Measurements from ENCODE around the gene IFNG-AS1. TPM values are rescaled to one million over a fixed set of nuclear protein-coding genes. Genes with fewer than 3 reads are reported as not detected.

IFNG-AS1 gene
- total RNA-seq: 1 to 10 TPM; 1.8 to 2.7 TPM

GRCh38 chr12:67989184-67989920 is at the start of gene IFNG-AS1:
Gene IFNG-AS1, plus strand, starts transcription at chr12:67989447.
- Mint-ChIP-seq H3K27ac (peak within 1 kb of the TSS; percentile 62 to 86), H3K4me1 (ENCODE audit: low read depth in 2 of 2) (peaks cover 27 to 31% of the 10 kb centered on the region in 2 donors), H3K9me3 (no peaks in the 10 kb centered on the region), H3K4me3 (peak within 1 kb of the TSS; percentile 66), H3K36me3 (peaks cover 12% of the 10 kb centered on the region), H3K27me3 (peaks cover 0 to 7% of the 10 kb centered on the region in 2 donors)
- no peak for DNase-seq (ENCODE audit: low spot score)
- peak in 1 of 2 donors; percentile 14 for ATAC-seq

- H3K36me3 Mint-ChIP-seq: no peaks in the 10 kb centered on the region
- ATAC-seq (no peak), DNase-seq (ENCODE audit: low spot score) (no peak)
- H3K4me1 Mint-ChIP-seq (ENCODE audit: low read depth in 2 of 2): peaks cover 3 to 5% of the 10 kb centered on the region in 2 donors
- H3K27ac Mint-ChIP-seq: no peak overlapping the region
- no peak overlapping the region for H3K4me3 Mint-ChIP-seq
- peaks cover 13 to 23% of the 10 kb centered on the region in 2 donors for H3K27me3 Mint-ChIP-seq
- H3K9me3 Mint-ChIP-seq: no peaks in the 10 kb centered on the region
These were observed 49.6 kb upstream of the IFNG-AS1 start for GRCh38 chr12:67939611-67940010.

GRCh38 chr12:67940780-67941243 is 48.4 kb upstream of the IFNG-AS1 start:
- Mint-ChIP-seq H3K36me3 (no peaks in the 10 kb centered on the region), H3K27ac (no peak overlapping the region), H3K4me3 (no peak overlapping the region), H3K9me3 (no peaks in the 10 kb centered on the region), H3K4me1 (ENCODE audit: low read depth in 2 of 2) (peaks cover 3 to 5% of the 10 kb centered on the region in 2 donors), H3K27me3 (peaks cover 13 to 23% of the 10 kb centered on the region in 2 donors)
- no peak for ATAC-seq
- DNase-seq (ENCODE audit: low spot score): no peak

- no peaks in the 10 kb centered on the region for H3K9me3 Mint-ChIP-seq
- H3K27ac Mint-ChIP-seq: no peak overlapping the region
- peaks cover 13 to 23% of the 10 kb centered on the region in 2 donors for H3K27me3 Mint-ChIP-seq
- ATAC-seq: no peak
- no peak overlapping the region for H3K4me3 Mint-ChIP-seq
- H3K36me3 Mint-ChIP-seq: no peaks in the 10 kb centered on the region
- H3K4me1 Mint-ChIP-seq (ENCODE audit: low read depth in 2 of 2): peaks cover 3 to 5% of the 10 kb centered on the region in 2 donors
- DNase-seq (ENCODE audit: low spot score): no peak
These were observed 46.5 kb upstream of the IFNG-AS1 start for GRCh38 chr12:67942724-67943123.

GRCh38 chr12:67943141-67943892 is 45.9 kb upstream of the IFNG-AS1 start:
- Mint-ChIP-seq H3K27me3 (peaks cover 9 to 18% of the 10 kb centered on the region in 2 donors), H3K4me1 (ENCODE audit: low read depth in 2 of 2) (peaks cover 3 to 5% of the 10 kb centered on the region in 2 donors)

GRCh38 chr12:67944093-67944492 is 45.2 kb upstream of the IFNG-AS1 start:
- Mint-ChIP-seq H3K36me3 (no peaks in the 10 kb centered on the region), H3K27ac (no peak overlapping the region), H3K9me3 (no peaks in the 10 kb centered on the region), H3K27me3 (peaks cover 8 to 14% of the 10 kb centered on the region in 2 donors), H3K4me1 (ENCODE audit: low read depth in 2 of 2) (peaks cover 3 to 5% of the 10 kb centered on the region in 2 donors), H3K4me3 (no peak overlapping the region)
- ATAC-seq (no peak), DNase-seq (ENCODE audit: low spot score) (no peak)

More at GRCh38 chr12:67943141-67943892, 45.9 kb upstream of the IFNG-AS1 start:
- H3K9me3 Mint-ChIP-seq: no peaks in the 10 kb centered on the region
- ATAC-seq (peak in 1 of 2 donors; percentile 69), DNase-seq (ENCODE audit: low spot score) (no peak)
- H3K36me3 Mint-ChIP-seq: no peaks in the 10 kb centered on the region
- H3K27ac Mint-ChIP-seq: no peak overlapping the region
- no peak overlapping the region for H3K4me3 Mint-ChIP-seq

GRCh38 chr12:67952787-67953186 is 36.5 kb upstream of the IFNG-AS1 start:
- H3K9me3 Mint-ChIP-seq: no peaks in the 10 kb centered on the region
- peaks cover 7 to 14% of the 10 kb centered on the region in 2 donors for H3K27me3 Mint-ChIP-seq
- H3K4me3 Mint-ChIP-seq: no peak overlapping the region
- peaks cover 4% of the 10 kb centered on the region for H3K36me3 Mint-ChIP-seq
- ATAC-seq: no peak
- no peaks in the 10 kb centered on the region for H3K4me1 Mint-ChIP-seq (ENCODE audit: low read depth in 2 of 2)
- no peak overlapping the region for H3K27ac Mint-ChIP-seq
- no peak for DNase-seq (ENCODE audit: low spot score)

GRCh38 chr12:67957383-67957782 is 31.9 kb upstream of the IFNG-AS1 start:
- Mint-ChIP-seq H3K9me3 (no peaks in the 10 kb centered on the region), H3K36me3 (peaks cover 4% of the 10 kb centered on the region), H3K27me3 (peaks cover 0 to 2% of the 10 kb centered on the region in 2 donors), H3K4me1 (ENCODE audit: low read depth in 2 of 2) (no peaks in the 10 kb centered on the region), H3K4me3 (no peak overlapping the region), H3K27ac (no peak overlapping the region)
- no peak for ATAC-seq
- DNase-seq (ENCODE audit: low spot score): no peak

GRCh38 chr12:67958187-67958586 is 31.1 kb upstream of the IFNG-AS1 start:
- Mint-ChIP-seq H3K36me3 (peaks cover 4% of the 10 kb centered on the region), H3K4me3 (no peak overlapping the region), H3K27ac (no peak overlapping the region), H3K27me3 (no peaks in the 10 kb centered on the region), H3K9me3 (no peaks in the 10 kb centered on the region), H3K4me1 (ENCODE audit: low read depth in 2 of 2) (no peaks in the 10 kb centered on the region)
- no peak for ATAC-seq
- no peak for DNase-seq (ENCODE audit: low spot score)

GRCh38 chr12:67964456-67964855 is 24.8 kb upstream of the IFNG-AS1 start:
- ATAC-seq: no peak
- no peak overlapping the region for H3K27ac Mint-ChIP-seq
- no peaks in the 10 kb centered on the region for H3K36me3 Mint-ChIP-seq
- no peak overlapping the region for H3K4me3 Mint-ChIP-seq
- peaks cover 13 to 14% of the 10 kb centered on the region in 2 donors for H3K27me3 Mint-ChIP-seq
- no peaks in the 10 kb centered on the region for H3K9me3 Mint-ChIP-seq
- H3K4me1 Mint-ChIP-seq (ENCODE audit: low read depth in 2 of 2): no peaks in the 10 kb centered on the region
- no peak for DNase-seq (ENCODE audit: low spot score)

- Mint-ChIP-seq H3K9me3 (no peaks in the 10 kb centered on the region), H3K4me1 (ENCODE audit: low read depth in 2 of 2) (no peaks in the 10 kb centered on the region), H3K36me3 (no peaks in the 10 kb centered on the region), H3K4me3 (no peak overlapping the region), H3K27me3 (peaks cover 14 to 16% of the 10 kb centered on the region in 2 donors), H3K27ac (no peak overlapping the region)
- ATAC-seq: no peak
- no peak for DNase-seq (ENCODE audit: low spot score)
These were observed 22.7 kb upstream of the IFNG-AS1 start for GRCh38 chr12:67966560-67966959.

GRCh38 chr12:67968321-67968720 is 20.9 kb upstream of the IFNG-AS1 start:
- Mint-ChIP-seq H3K36me3 (no peaks in the 10 kb centered on the region), H3K27ac (no peak overlapping the region), H3K4me3 (no peak overlapping the region), H3K4me1 (ENCODE audit: low read depth in 2 of 2) (no peaks in the 10 kb centered on the region), H3K27me3 (peaks cover 14 to 20% of the 10 kb centered on the region in 2 donors), H3K9me3 (no peaks in the 10 kb centered on the region)
- ATAC-seq (no peak), DNase-seq (ENCODE audit: low spot score) (no peak)

- peaks cover 2% of the 10 kb centered on the region for H3K36me3 Mint-ChIP-seq
- no peak for ATAC-seq
- DNase-seq (ENCODE audit: low spot score): no peak
- no peaks in the 10 kb centered on the region for H3K4me1 Mint-ChIP-seq (ENCODE audit: low read depth in 2 of 2)
- H3K27me3 Mint-ChIP-seq: peaks cover 17 to 20% of the 10 kb centered on the region in 2 donors
- no peak overlapping the region for H3K27ac Mint-ChIP-seq
- H3K9me3 Mint-ChIP-seq: no peaks in the 10 kb centered on the region
- no peak overlapping the region for H3K4me3 Mint-ChIP-seq
These were observed 20.5 kb upstream of the IFNG-AS1 start for GRCh38 chr12:67968725-67969124.

All from natural killer cell treated with Interleukin-12 subunit alpha and Interleukin-12 subunit beta and Interleukin-15 and Interleukin-18, amount 100 ng/mL, for 72 hours (primary cell).